ENCODE data around the gene EPSTI1.

Gene EPSTI1

DNA sequence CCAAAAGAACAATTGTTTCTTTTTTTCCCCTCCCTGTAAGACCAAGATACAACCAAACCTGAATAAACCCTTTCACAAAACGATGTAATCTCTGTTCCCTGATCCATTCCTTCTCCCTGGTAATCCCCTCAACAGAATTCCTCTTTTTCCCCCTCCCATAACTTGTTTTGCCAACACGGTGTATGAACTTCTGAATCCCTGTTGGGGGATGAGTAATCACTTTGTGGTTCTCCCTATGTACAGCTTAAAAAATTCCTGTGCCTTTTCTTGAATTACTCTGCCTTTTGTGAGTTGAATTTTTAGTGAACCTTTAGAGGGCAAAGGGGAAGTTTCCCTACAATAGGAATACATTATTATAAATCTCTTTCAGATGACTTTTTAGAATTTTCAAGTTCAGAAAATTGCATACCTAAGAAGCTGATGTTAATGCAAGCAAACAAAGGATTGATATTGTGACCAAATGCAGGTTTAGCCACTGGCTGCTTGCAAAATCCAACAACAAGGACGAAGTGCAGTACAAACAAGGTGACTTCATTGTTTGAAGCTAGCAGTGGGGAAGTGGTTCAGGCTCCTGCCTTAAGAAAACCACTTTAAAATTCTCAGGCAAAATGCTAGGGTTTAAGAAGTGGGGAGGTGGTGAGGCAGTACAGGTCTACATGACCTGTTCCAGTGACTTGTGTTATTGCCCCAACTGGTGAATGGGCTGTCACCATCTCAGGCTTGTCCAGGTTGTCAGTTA, 15.0 kb upstream of the EPSTI1 start:
- no peaks in the 10 kb centered on the region for H3F3A ChIP-seq (ENCODE audit: insufficient read depth, low read length)
- H3K36me3 ChIP-seq (ENCODE audit: insufficient read depth, low read length), result no peaks in the 10 kb centered on the region
- no peak overlapping the region for H3K9ac ChIP-seq (ENCODE audit: low read length)
- H3K79me2 ChIP-seq (ENCODE audit: insufficient read depth, low read length), result no peaks in the 10 kb centered on the region
- no peaks in the 10 kb centered on the region for H3K9me3 ChIP-seq (ENCODE audit: low read length)
- no peak overlapping the region for H3K4me2 ChIP-seq (ENCODE audit: low read length)
- no peaks in the 10 kb centered on the region for H3K4me1 ChIP-seq (ENCODE audit: insufficient read depth, low read length, severe bottlenecking)
- H3K27ac ChIP-seq (ENCODE audit: low read depth, low read length, poor library complexity, severe bottlenecking), result no peak overlapping the region
- no peaks in the 10 kb centered on the region for H3K9me2 ChIP-seq (ENCODE audit: low read depth, low read length)
- H3K4me3 ChIP-seq (ENCODE audit: low read depth, low read length, poor library complexity, severe bottlenecking), result no peak overlapping the region
- no peaks in the 10 kb centered on the region for H3K27me3 ChIP-seq (ENCODE audit: insufficient read depth, low read length)
- H2AFZ ChIP-seq (ENCODE audit: low read length), result no peak overlapping the region
- no peaks in the 10 kb centered on the region for H4K20me1 ChIP-seq (ENCODE audit: insufficient read depth, low read length)
- no peak for TF ChIP-seq EZH2 (IDR thresholded peaks at IDR 0.05; ENCODE audit: borderline replicate concordance, low read length)

DNA sequence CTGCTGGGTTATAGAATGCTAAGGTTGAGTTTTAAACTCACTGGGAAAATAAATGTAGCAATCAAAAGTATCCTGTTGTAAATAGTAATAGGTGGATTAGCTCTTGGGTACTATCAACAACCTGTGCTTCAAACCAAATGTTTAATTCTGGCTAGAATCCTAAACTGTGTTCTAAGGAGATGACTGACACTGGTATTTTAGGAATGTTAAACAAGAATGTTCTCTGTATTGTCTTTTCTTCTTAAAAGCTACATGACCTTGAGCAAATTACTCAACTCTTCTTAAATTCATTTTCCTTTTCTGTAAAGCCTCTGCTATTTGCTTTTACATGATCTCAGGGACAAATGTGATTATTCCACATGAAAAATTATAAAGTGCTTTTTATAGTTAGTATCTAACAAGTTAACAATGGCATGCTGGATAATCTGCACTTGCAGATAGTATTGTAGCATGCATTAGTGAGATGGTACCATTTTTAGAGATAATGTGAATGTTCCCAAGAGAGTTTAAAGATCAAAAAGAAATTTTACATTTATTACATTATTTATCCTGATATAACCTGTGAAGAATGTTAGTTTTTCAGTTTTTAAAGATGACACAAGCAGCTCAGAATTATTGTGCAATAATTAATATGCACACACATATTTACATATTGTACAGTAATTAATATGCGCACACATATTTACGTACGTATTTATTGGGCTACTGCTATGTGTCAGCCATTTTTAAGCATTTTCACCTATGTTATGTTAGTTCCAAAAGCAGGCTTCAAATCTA, 13.6 kb upstream of the EPSTI1 start:
- Histone ChIP-seq H3K79me2 (ENCODE audit: insufficient read depth, low read length) (no peaks in the 10 kb centered on the region), H2AFZ (ENCODE audit: low read length) (no peak overlapping the region), H3K9me3 (ENCODE audit: low read length) (no peaks in the 10 kb centered on the region), H3K9me2 (ENCODE audit: low read depth, low read length) (no peaks in the 10 kb centered on the region), H3K27me3 (ENCODE audit: insufficient read depth, low read length) (no peaks in the 10 kb centered on the region), H4K20me1 (ENCODE audit: insufficient read depth, low read length) (no peaks in the 10 kb centered on the region), H3K4me1 (ENCODE audit: insufficient read depth, low read length, severe bottlenecking) (no peaks in the 10 kb centered on the region), H3F3A (ENCODE audit: insufficient read depth, low read length) (no peaks in the 10 kb centered on the region), H3K36me3 (ENCODE audit: insufficient read depth, low read length) (no peaks in the 10 kb centered on the region), H3K27ac (ENCODE audit: low read depth, low read length, poor library complexity, severe bottlenecking) (no peak overlapping the region), H3K4me3 (ENCODE audit: low read depth, low read length, poor library complexity, severe bottlenecking) (no peak overlapping the region), H3K9ac (ENCODE audit: low read length) (no peak overlapping the region), H3K4me2 (ENCODE audit: low read length) (no peak overlapping the region)
- TF ChIP-seq, protein P1, sequence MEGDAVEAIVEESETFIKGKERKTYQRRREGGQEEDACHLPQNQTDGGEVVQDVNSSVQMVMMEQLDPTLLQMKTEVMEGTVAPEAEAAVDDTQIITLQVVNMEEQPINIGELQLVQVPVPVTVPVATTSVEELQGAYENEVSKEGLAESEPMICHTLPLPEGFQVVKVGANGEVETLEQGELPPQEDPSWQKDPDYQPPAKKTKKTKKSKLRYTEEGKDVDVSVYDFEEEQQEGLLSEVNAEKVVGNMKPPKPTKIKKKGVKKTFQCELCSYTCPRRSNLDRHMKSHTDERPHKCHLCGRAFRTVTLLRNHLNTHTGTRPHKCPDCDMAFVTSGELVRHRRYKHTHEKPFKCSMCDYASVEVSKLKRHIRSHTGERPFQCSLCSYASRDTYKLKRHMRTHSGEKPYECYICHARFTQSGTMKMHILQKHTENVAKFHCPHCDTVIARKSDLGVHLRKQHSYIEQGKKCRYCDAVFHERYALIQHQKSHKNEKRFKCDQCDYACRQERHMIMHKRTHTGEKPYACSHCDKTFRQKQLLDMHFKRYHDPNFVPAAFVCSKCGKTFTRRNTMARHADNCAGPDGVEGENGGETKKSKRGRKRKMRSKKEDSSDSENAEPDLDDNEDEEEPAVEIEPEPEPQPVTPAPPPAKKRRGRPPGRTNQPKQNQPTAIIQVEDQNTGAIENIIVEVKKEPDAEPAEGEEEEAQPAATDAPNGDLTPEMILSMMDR (IDR thresholded peaks at IDR 0.05; ENCODE audit: low read length), result no peak
- no peak for TF ChIP-seq EZH2 (IDR thresholded peaks at IDR 0.05; ENCODE audit: borderline replicate concordance, low read length)

DNA sequence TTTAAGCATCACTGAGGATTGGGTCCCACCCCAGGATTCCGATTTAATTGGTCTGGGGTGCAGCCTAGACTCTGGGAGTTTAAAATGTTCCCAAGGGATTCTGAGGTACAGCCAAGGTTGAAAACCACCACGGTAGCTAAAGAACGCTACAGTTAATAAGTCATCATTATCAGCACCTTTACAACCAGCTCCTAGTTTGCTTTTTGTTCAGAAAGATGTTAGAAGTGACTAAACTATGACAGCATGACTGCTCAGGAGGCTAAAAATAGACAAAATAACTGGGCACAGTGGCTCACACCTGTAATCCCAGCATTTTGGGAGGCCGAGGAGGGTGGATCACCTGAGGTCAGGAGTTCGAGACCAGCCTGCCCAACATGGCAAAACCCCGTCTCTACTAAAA, 11.7 kb upstream of the EPSTI1 start:
- TF ChIP-seq EZH2 (IDR thresholded peaks at IDR 0.05; ENCODE audit: borderline replicate concordance, low read length), result no peak
- TF ChIP-seq, protein P1 (IDR thresholded peaks at IDR 0.05; ENCODE audit: low read length), result no peak
- H3K4me1 ChIP-seq (ENCODE audit: insufficient read depth, low read length, severe bottlenecking), result no peaks in the 10 kb centered on the region
- no peak overlapping the region for H2AFZ ChIP-seq (ENCODE audit: low read length)

More for the DNA sequence above, 11.7 kb upstream of the EPSTI1 start:
- H4K20me1 ChIP-seq (ENCODE audit: insufficient read depth, low read length), result no peaks in the 10 kb centered on the region
- H3F3A ChIP-seq (ENCODE audit: insufficient read depth, low read length), result no peaks in the 10 kb centered on the region
- no peak overlapping the region for H3K27ac ChIP-seq (ENCODE audit: low read depth, low read length, poor library complexity, severe bottlenecking)
- H3K4me2 ChIP-seq (ENCODE audit: low read length), result no peak overlapping the region
- H3K9ac ChIP-seq (ENCODE audit: low read length), result no peak overlapping the region
- H3K79me2 ChIP-seq (ENCODE audit: insufficient read depth, low read length), result no peaks in the 10 kb centered on the region
- H3K36me3 ChIP-seq (ENCODE audit: insufficient read depth, low read length), result no peaks in the 10 kb centered on the region
- no peaks in the 10 kb centered on the region for H3K9me2 ChIP-seq (ENCODE audit: low read depth, low read length)
- no peak overlapping the region for H3K4me3 ChIP-seq (ENCODE audit: low read depth, low read length, poor library complexity, severe bottlenecking)
- H3K27me3 ChIP-seq (ENCODE audit: insufficient read depth, low read length), result no peaks in the 10 kb centered on the region
- no peaks in the 10 kb centered on the region for H3K9me3 ChIP-seq (ENCODE audit: low read length)
